GM19328 (cell line): Measurements from ENCODE around the gene GRIN2D.

ENCODE experiments used
- ATAC-seq: cut with Tn5 transposase; IDR thresholded peaks from one replicate; pipeline ENCODE4 v1.9.1; 2021; ENCODE audit warnings: mild to moderate bottlenecking, moderate library complexity; ENCODE audit not compliant: unreplicated experiment

The GRIN2D gene

GRCh38 chr19:48397263-48398101, 4.0 kb downstream of the GRIN2D start:
- no peak for ATAC-seq

DNA sequence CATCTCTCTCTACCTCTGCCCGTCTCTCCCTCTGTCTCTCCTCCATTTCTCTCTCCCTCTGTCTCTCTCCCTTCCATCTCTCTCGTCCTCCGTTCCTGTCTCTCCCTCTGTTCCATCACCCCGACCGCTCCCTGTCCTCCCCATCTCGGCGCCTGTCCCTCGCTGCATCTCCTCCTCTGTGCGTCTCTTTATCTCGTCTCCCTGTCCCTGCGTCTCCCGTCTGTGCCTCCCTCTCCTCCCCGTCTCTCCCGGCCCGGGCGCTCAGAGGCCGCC, 4.6 kb downstream of the GRIN2D start:
- ATAC-seq = no peak

- peak; percentile 49 for ATAC-seq
These were observed 5.1 kb downstream of the GRIN2D start for GRCh38 chr19:48398375-48399235.

DNA sequence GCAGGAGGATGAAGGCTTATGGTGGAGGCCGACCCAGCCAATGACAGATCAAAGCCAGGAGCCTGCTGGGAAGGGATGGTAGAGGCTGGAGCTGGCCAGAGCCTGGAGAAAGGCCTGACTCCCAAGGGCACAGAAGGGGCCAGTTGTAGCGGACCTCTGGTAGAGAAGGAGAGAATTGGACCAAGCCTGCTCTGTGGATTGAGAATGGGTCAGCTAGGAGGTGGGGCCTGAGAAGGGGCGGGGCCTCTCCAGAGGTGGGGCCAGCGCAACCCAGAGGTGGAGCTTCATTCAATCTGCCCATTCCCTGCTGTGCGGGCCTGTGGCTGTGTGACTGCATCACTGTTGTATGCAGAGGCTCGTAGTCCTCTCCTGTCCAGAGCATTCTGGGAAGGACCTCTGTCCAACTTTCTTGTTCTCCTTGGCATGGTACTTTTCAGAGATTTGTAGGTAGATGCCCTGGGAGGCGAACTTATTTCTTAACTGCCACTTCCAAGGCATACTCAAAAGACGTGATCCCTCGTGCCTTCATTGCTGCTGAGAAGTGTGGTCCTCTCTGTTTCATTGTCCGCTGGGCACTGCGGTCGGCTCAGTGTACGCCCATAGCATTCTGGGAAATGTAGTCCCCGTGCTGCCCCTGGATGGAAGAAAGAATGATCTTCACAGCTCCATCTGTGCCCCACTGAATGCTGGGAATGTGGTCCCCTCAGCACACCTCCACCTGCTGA, 6.7 kb downstream of the GRIN2D start:
- ATAC-seq = no peak

- no peak for ATAC-seq
These were observed 7.8 kb downstream of the GRIN2D start for GRCh38 chr19:48401287-48401686.

DNA sequence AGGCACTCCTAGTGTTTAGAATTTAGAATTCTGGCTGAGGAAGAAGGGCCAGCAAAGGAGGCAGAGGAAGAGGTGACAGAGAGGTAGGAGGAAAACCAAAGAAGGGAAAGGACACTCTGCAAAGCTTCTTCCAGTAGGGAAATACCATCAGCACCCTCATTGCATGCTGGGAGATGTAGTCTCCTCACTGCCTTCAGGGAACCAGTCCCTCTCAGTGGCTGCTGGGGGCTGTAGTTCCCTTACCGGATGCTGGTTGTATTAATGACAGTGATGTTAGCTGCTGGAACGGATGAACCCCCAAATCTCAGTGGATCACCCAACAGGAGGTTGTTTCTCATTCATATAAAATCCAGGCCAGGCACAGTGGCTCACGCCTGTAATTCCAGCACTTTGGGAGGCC, 10.1 kb downstream of the GRIN2D start:
- no peak for ATAC-seq

DNA sequence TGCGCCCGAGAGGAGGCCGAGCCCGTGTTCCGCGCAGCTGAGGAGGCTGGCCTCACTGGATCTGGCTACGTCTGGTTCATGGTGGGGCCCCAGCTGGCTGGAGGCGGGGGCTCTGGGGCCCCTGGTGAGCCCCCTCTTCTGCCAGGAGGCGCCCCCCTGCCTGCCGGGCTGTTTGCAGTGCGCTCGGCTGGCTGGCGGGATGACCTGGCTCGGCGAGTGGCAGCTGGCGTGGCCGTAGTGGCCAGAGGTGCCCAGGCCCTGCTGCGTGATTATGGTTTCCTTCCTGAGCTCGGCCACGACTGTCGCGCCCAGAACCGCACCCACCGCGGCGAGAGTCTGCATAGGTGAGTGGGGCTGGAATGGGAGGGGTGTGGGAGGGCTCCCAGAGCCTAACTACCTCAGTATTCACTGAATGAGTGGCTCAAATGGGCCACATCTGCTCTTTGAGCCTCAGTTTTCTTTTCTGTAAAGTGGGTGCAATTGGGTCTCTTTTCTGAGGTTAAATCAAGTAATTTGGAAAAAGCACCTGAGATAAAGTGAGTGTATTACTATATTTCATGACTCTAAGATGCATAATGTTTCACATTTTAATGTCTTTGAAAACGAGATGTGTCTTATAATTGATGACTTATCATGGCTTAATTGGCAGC, 11.7 kb downstream of the GRIN2D start:
- no peak for ATAC-seq

- ATAC-seq = no peak
These were observed 12.4 kb downstream of the GRIN2D start for GRCh38 chr19:48405850-48406249.

- ATAC-seq = no peak
These were observed 20.6 kb downstream of the GRIN2D start for GRCh38 chr19:48413879-48414587.

DNA sequence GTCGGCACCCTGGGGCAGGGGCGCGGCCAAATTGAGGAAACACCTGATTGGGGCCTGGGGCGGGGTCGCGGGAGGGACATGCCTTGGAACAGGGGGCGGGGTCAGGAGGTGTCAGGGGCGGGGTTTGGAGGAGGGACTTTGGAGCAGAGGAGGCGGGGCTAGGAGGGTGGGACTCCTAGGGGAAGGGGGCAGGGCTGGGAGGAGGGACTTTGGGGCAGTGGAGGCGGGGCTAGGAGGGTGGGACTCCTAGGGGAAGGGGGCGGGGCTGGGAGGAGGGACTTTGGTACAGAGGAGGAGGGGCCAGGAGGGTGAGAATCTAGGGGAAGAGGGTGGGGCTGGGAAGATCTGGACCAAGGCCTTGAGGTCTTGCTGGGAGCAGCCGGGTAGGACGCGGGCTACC, 21.9 kb downstream of the GRIN2D start:
- ATAC-seq = no peak

GRCh38 chr19:48415806-48416221, 22.3 kb downstream of the GRIN2D start:
- no peak for ATAC-seq

- no peak for ATAC-seq
These were observed 24.0 kb downstream of the GRIN2D start for GRCh38 chr19:48417421-48417820.

DNA sequence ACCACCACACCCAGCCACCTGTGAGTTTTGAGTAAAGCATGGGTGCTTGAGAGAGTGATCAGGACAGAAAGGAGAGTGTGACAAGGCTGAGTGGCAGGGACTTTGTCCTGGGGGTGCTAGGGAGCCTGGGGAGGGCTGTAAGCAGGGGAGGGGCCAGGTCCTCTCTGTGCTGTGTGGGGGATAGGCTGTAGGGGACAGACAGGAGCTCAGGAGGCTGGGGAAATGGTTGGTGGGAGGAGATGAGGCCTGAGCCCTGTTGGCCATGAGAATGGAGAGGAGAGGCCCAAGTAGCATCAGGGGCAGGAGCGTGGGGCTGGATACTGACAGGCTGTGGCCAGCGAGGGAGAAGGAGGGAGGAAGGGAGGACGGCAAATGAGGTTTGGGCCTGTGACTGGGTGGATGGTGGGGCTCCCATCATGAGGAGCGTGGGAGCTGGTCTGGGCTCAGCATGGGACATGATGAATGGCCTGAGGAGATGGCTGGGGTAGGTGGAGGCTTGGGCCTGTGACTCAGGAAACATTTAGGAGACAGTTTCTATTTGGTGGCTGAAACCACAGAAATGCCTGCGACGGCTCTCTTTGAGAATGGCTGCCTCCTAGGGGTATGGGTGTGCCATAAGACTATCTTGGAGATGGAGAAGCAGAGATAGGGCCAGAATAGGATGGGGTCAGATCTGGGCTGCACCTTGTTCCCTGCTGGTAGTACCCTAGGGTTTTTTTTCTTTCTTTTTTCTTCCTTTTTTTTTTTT, 25.0 kb downstream of the GRIN2D start:
- no peak for ATAC-seq

DNA sequence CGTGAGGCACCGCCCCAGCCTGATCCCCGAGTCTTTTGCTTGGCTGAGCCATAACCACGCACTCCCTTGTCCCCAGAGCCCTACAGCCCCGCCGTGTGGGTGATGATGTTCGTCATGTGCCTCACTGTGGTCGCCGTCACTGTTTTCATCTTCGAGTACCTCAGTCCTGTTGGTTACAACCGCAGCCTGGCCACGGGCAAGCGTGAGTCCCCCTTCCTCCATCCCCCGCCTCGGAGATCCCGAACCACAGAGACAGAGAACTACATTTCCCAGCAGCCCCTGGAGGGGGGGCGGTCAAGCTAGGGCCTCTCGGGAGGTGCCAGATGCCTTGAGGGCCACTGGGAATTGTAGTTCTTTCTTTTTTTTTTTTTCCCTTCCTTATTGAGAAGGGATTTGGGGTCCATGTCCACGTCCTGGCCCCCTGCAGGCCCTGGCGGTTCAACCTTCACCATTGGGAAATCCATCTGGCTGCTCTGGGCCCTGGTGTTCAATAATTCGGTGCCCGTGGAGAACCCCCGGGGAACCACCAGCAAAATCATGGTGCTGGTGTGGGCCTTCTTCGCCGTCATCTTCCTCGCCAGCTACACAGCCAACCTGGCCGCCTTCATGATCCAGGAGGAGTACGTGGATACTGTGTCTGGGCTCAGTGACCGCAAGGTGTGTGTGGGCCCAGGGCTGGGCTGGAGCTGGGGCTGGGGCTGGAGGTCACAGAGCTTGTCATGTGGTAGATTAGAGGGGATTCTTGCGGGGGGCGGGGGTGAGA, 25.9 kb downstream of the GRIN2D start:
- ATAC-seq = no peak

GRCh38 chr19:48421548-48421947, 28.1 kb downstream of the GRIN2D start:
- no peak for ATAC-seq

DNA sequence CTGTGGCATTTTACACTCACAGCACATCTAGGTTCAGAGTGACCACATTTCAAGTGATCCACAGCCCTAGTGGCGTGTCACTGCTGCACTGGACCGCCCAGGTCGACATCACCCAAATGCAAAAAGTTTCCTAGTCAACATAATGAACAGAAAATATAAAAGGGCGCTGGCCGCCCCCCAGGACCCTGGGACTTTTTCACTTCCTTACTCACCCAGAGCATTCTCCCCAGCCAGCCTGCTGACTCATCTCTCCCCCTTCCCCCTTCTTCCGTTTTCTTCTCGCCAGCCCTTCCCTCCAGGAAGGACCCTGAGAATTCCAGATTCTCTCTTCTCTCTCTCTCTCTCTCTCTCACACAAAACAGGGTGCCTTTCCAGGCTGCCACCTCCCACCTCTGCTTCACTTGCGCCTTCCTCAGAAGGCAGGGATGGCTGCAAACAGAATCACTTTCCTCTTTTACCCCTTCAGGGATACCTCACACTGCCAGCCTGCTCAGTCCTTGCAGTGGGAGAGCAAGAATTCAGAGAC, 31.3 kb downstream of the GRIN2D start:
- no peak for ATAC-seq

DNA sequence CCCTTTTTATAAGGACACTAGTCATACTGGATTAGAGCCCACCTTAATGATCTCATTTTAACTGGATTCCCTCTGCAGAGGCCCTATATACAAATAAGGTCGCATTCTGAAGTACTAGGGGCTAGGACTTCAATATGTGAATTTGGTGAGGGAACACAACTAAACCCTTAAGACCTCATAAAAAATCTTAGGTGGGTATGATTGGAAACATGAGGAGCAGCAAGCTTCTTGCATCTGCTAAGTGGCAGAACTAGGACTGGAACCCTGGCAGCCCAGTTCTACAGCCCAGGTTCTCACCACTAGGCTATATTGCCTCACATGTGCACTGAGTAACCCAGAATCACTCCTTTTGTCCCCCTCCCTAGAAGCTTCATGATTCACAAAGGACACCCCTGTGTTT, 35.2 kb downstream of the GRIN2D start:
- no peak for ATAC-seq

DNA sequence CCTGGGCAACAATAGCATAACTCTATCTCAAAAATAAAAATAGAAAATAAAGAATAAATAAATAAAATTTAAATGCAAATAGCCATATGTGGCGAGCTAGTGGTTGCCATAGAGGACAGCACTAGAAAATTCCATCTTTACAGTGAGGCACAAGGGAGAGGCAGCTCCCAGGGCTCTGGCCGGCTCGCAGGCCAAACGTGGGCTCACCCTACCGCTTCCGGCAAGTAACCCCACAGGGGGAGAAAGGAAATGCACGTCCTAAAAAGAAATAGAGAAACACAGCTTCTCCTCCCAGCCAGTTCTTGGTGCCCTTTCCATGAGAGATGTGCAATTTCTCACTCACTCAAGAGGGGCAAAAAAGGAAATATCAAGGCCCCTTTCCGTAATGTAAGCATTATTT, 39.9 kb downstream of the GRIN2D start:
- ATAC-seq = no peak

DNA sequence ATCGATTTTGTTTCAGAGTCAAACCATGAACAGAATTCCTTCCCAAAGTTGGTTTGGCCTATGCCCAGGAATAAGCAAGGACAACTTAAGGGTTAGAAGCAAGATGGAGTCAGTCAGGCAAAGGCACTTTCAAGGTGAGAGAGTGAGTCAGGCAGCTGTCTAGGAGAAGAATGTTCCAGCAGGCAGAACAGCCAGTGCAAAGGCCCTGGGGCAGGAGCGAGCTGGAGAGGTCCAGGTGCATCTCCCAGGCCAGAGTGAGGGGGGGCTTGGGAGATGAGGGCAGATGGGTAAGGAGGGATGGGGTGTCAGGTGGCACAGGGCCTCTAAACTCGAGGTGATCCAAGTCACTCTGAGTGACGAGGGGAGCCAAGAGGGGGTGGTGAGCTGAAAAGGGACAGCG, 43.1 kb downstream of the GRIN2D start:
- no peak for ATAC-seq
